Motor neuron (in vitro differentiated cells): ENCODE measurements around the gene SUN3. TPM values are rescaled to one million over a fixed set of nuclear protein-coding genes. Genes with fewer than 3 reads are reported as not detected.

Source experiments
- ATAC-seq, 8 experiments: fragments of 200-7000 bp; cut with Tn5 transposase; replicated peaks in 6 of 8; 2 replicates each; pipeline ENCODE4 v1.8.0; 2021; ENCODE audit warnings: mild to moderate bottlenecking in 8 of 8, moderate library complexity in 8 of 8
- H3K27ac ChIP-seq, 2 donors: fragments of 250-450 bp; sonication (Bioruptor Pico); 2 replicates each; pipeline ENCODE4 v1.9.0; 2021; ENCODE audit warnings: antibody characterized with exemption in 2 of 2, mild to moderate bottlenecking in 2 of 2, moderate library complexity in 1 of 2
- H3K4me1 ChIP-seq, 2 donors: fragments of 250-450 bp; sonication (Bioruptor Pico); replicated peaks in 1 of 2; 2 replicates each; pipeline ENCODE4 v1.6.1; 2021; ENCODE audit warnings: antibody characterized with exemption in 2 of 2, mild to moderate bottlenecking in 2 of 2, moderate library complexity in 1 of 2
- H3K4me3 ChIP-seq, 5 donors: fragments of 250-450 bp; sonication (Bioruptor Pico); 2 replicates each; pipeline ENCODE4 v1.9.0; 2021; ENCODE audit warnings: antibody characterized with exemption in 5 of 5, mild to moderate bottlenecking in 5 of 5, moderate library complexity in 4 of 5
- WGBS, 10 experiments: fragments of 450-650 bp; shearing (Covaris generic); methylation state at CpG; one replicate each; pipeline ENCODE4 v1.0.0; 2022; 5-methylcytosine and 5-hydroxymethylcytosine counted together
- in situ Hi-C, 9 experiments: fragments of 400-800 bp; cut with MboI; loops; one replicate each; pipeline ENCODE4 v1.15.0; 2021; ENCODE audit warnings: low sequenced_read_pairs in 9 of 9, low pct_unique_long_range_greater_than_20kb in 2 of 9; ENCODE audit not compliant: unreplicated experiment in 9 of 9
- total RNA-seq, 8 experiments: library from RNA; unstranded; fragments of 300-600 nt; gene quantifications; 2 replicates each; pipeline versions ENCODE4 v1.2.3 to v1.2.4, GENCODE V29; 2022

SUN3 gene
- 1 to 10 TPM in 1 of 8 experiments, not detected in 7; 1.6 TPM for total RNA-seq

DNA sequence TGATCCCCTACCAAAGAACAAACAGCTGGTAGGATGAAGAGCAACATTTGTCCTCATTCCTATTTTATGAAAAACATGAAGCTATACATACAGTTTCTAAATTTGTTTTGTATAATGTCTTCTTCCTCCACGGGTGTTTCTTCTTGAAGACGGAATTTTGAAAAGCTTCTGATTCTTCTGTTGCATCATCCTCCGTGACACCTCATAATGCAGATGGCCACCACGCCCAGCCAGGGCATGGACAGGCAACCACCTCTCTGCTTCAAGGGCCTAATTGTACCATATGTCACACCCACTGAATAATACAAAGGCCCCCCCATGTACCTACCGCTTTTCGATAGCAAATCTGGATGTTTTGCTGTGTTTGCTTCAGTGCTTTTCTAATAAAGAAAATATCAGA, at the start of gene SUN3:
Gene SUN3, minus strand, starts transcription at position 170 of the 400 bp plus-strand sequence. Its CDS starts 169 bp downstream, at position 1.
- whole genome bisulfite sequencing, 10 experiments: 0 to 96% (median 58%) methylated on average over 1 to 6 of the region's 6 CpGs
- ATAC-seq: peak in 2 of 8 experiments; percentile 60 to 73
- no peaks in the 10 kb centered on the region for H3K4me1 ChIP-seq
- H3K27ac ChIP-seq: no peak within 1 kb of the TSS
- no peak within 1 kb of the TSS for H3K4me3 ChIP-seq
- in situ Hi-C loops: no loop called here

DNA sequence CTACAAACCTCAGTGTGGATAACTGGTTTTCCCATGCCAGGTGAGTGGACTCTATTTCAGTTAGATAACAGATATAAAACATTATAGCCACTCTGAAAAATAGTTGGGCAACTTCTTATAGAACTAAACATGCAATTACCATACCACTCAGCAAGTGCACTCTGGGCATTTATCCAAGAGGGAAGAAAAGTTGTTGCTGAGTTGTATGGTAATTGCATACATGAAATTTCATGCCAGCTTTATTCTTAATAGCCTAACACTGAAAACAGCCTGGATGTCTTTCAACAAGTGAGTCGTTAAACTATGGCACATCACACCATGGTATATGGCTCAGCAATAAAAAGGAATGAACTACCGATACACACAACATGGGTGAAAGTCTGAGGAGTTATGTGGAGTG, 49.6 kb upstream of the SUN3 start:
- in situ Hi-C loops: loop anchor here in 2 of 9 experiments (25.0 kb wide), 1 partner anchor 91 kb away; the partner anchor contains the start of gene HUS1 (in 2 of the 2)
- H3K4me3 ChIP-seq: no peak overlapping the region
- no peak overlapping the region for H3K27ac ChIP-seq
- no peaks in the 10 kb centered on the region for H3K4me1 ChIP-seq
- ATAC-seq: peak in 3 of 8 experiments; percentile 20 to 94 (median 36)
- WGBS, 10 experiments: 0 to 100% (median 86%) methylated on average over 1 to 2 of the region's 2 CpGs; no CpG with 5 or more reads in 1 of the 10 experiments

DNA sequence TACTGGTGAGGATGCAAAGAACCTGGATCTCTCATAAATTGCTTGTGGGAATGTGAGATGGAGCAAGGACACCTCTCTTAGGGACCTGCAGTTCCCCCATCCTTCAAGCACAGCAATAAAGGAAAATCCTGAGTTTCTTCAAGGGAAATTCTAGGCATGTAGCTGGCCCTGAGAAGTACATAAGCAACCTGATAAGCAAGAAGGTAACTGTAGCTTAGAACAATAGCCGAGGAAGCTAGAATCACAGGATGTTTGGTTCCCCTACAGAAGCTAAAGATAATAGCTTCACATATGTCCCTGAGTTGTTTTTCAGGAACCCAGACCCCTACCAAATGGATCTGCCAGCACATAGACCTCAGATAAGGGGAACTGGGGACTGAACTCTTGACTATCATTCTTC, 48.5 kb upstream of the SUN3 start:
- Histone ChIP-seq H3K27ac (no peak overlapping the region), H3K4me1 (no peaks in the 10 kb centered on the region), H3K4me3 (no peak overlapping the region)
- ATAC-seq: no peak
- in situ Hi-C loops: loop anchor here in 2 of 9 experiments (25.0 kb wide), 1 partner anchor 90 kb away; the partner anchor contains the start of gene HUS1 (in 2 of the 2)
- WGBS, 10 experiments: 71 to 100% (median 100%) methylated on average over 1 of the region's 1 CpG; no CpG with 5 or more reads in 5 of the 10 experiments

DNA sequence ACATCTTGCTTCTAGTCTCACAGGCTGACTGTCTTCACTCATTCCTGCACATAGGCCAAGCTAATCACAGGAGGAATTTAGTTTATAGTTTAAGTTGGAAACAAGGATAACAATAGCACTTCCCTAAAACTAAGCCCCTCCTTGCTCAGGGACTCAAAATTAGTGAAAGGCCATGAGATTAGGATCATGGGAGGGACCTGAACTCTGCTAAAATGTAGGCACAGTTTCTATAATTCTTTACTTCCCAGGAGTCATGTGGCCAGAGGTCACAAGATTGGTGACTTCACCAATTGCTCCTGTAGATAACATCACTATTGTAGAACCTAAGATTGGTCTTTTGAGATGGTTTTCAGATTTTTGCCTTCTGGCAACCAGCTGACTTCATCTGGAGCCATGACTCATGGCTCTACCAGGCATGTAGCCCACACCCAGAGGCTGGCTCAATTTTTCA, 45.3 kb upstream of the SUN3 start:
- peak in 2 of 8 experiments; percentile 93 to 96 for ATAC-seq
- no peak overlapping the region for H3K27ac ChIP-seq
- no peaks in the 10 kb centered on the region for H3K4me1 ChIP-seq
- in situ Hi-C loops: no loop called here
- H3K4me3 ChIP-seq: no peak overlapping the region

DNA sequence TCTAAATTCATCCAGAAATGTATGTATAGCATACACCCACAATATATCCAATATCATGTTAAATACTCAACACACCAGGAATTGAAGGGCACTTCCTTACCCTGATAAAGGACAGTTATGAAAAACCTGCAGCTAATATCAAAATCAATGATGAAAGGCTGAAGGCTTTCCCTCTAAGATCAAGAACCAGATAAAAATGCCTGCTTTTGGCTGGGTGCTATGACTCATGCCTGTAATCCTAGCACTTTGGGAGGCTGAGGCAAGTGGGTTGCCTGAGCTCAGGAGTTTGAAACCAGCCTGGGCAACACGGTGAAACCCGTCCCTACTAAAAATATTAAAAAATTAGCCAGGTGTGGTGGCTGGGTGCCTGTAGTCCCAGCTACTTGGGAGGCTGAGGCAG, 38.6 kb upstream of the SUN3 start:
- Histone ChIP-seq H3K27ac (no peak overlapping the region), H3K4me1 (no peaks in the 10 kb centered on the region), H3K4me3 (no peak overlapping the region)
- 33 to 88% (median 60%) methylated on average over 2 of the region's 2 CpGs; no CpG with 5 or more reads in 4 of the 10 experiments for WGBS, 10 experiments
- in situ Hi-C loops: no loop called here
- ATAC-seq: no peak

DNA sequence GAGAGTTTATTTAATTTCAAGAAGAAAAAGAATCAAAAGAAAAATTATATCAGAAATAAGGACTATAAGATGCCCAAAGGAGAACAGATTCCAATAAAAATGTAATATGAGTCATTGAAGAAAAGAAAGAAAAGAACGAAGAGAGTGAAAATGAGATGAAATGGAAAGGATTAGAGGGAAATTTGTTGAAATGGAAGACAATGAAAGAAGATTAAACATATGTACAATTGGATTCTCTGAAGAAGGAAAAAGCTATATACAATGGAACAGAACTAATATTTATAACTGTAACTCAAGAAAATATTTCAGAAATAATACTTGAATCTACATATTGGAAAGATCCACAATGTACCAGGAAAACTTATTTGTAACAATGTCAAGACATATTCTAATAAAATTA, 35.1 kb upstream of the SUN3 start:
- H3K4me3 ChIP-seq: no peak overlapping the region
- in situ Hi-C loops: no loop called here
- ATAC-seq: no peak
- 1 to 100% (median 57%) methylated on average over 1 of the region's 1 CpG; no CpG with 5 or more reads in 1 of the 10 experiments for WGBS, 10 experiments
- no peaks in the 10 kb centered on the region for H3K4me1 ChIP-seq
- no peak overlapping the region for H3K27ac ChIP-seq

GRCh38 chr7:48059706-48060105, 30.8 kb upstream of the SUN3 start:
- Histone ChIP-seq H3K27ac (no peak overlapping the region), H3K4me3 (no peak overlapping the region), H3K4me1 (no peaks in the 10 kb centered on the region)
- 7 to 90% (median 62%) methylated on average over 2 to 5 of the region's 5 CpGs; no CpG with 5 or more reads in 2 of the 10 experiments for WGBS, 10 experiments
- in situ Hi-C loops: no loop called here
- no peak for ATAC-seq

DNA sequence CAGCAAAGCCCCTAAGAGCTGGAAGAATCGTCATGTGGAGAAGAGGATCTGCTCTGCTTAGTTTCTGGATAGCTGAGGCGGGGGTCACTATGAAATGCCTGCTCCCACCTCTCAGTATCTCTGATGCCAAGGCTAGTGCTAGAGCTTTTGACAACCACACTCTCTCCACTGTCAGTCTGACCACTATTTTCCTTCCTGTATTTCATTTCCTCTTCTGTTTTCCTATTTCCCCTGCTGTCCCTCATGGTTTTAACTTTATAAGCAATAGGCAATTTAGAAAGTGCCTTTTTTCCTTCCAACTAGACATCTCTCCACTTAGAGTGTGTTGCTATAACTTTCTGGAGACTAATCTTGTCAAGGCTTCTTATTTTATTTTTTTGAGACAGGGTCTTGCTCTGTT, 30.1 kb upstream of the SUN3 start:
- Histone ChIP-seq H3K4me3 (no peak overlapping the region), H3K27ac (no peak overlapping the region), H3K4me1 (no peaks in the 10 kb centered on the region)
- in situ Hi-C loops: no loop called here
- WGBS, 10 experiments: 40 to 100% (median 81%) methylated on average over 1 to 2 of the region's 2 CpGs; no CpG with 5 or more reads in 7 of the 10 experiments
- no peak for ATAC-seq

DNA sequence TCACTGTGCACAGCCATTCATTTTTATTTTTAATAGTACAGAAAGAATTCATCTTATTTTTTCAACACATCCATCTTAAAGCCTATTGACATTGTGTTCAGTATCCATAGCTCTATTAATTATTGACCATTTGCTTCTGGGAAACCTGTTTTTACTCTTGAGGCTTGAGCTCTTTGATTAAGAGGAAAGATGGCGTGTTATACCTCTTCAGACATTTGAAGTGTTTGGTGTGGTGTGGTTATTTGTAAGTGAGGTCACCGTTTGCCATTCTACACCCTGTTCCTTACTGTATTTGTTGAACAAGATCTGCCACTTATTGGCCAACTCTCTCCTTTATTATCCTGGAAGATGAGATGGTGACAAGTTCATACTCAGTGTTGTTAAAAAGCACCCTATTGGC, 24.8 kb upstream of the SUN3 start:
- Histone ChIP-seq H3K4me1 (no peaks in the 10 kb centered on the region), H3K4me3 (no peak overlapping the region), H3K27ac (no peak overlapping the region)
- WGBS, 10 experiments: 37 to 100% (median 63%) methylated on average over 1 to 2 of the region's 2 CpGs; no CpG with 5 or more reads in 3 of the 10 experiments
- in situ Hi-C loops: no loop called here
- ATAC-seq: no peak

DNA sequence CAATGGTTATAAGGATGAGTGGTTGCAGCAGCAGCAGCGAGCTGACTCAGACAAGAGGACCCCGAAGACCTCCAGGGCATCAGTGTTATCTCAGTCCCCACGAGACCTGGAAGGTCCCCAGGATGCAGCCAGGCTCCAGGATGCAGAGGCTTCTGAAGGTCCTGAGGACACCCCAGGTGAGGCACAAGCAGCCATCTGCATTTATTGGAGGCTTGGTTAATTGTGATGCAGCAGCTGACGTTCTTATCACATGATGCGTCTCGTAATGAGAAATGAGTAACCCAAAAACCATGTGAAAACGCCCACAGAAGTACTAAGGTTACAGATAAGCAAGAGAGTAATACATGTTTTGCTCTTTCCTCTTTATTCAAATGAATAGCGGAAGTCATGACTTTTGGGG, 23.8 kb upstream of the SUN3 start:
- no peaks in the 10 kb centered on the region for H3K4me1 ChIP-seq
- ATAC-seq: peak in 2 of 8 experiments; percentile 36 to 40
- H3K27ac ChIP-seq: no peak overlapping the region
- 27 to 82% (median 74%) methylated on average over 3 to 8 of the region's 8 CpGs for whole genome bisulfite sequencing, 10 experiments
- in situ Hi-C loops: no loop called here
- no peak overlapping the region for H3K4me3 ChIP-seq

DNA sequence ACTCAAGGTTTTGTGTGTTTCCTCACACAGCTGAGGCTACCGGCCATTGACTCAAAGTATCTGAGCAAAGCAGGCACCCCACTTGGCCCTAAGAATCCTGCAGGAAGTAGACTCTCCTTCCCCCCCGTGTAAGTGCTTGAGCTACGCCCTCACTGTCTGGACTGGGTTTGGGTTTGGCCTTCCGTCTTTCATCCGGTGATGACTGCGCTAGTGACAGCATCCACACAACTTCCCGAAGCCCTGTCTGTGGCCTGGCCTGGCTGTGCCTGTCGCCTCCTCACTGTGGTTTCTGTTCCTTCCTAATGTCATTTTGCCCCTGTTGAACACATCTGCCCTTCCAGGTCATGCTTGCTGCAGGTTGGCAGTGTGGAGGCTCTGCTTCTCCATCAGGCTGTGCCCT, 20.9 kb upstream of the SUN3 start:
- WGBS, 10 experiments: 79 to 100% (median 83%) methylated on average over 1 to 6 of the region's 8 CpGs; no CpG with 5 or more reads in 3 of the 10 experiments
- Histone ChIP-seq H3K4me1 (no peaks in the 10 kb centered on the region), H3K27ac (no peak overlapping the region), H3K4me3 (no peak overlapping the region)
- no peak for ATAC-seq
- in situ Hi-C loops: no loop called here

DNA sequence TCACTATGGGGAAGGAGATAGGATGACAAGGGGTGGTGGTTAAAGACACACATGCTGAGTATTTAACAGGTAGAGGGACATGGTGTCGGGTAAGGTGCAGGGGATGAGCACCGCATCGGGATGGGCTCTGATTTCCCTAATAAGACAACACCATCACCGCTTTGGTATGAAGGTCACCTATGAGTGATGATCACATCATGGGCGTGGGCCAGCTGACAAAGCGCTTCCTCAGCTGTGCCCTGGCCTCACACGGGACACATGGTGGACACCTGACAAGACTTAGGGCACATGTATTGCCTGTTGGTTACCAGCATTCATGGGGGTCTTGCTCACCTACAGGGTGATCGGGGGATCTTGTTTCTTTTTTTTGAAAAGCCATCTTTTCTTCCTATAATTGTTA, 19.2 kb upstream of the SUN3 start:
- no peak for ATAC-seq
- no peak overlapping the region for H3K27ac ChIP-seq
- H3K4me3 ChIP-seq: no peak overlapping the region
- H3K4me1 ChIP-seq: no peaks in the 10 kb centered on the region
- in situ Hi-C loops: no loop called here
- 30 to 100% (median 92%) methylated on average over 2 to 8 of the region's 8 CpGs; no CpG with 5 or more reads in 1 of the 10 experiments for WGBS, 10 experiments

GRCh38 chr7:48046458-48046857, 17.6 kb upstream of the SUN3 start:
- no peak overlapping the region for H3K4me3 ChIP-seq
- WGBS, 10 experiments: 9 to 91% (median 68%) methylated on average over 2 to 13 of the region's 14 CpGs
- in situ Hi-C loops: no loop called here
- ATAC-seq: no peak
- H3K4me1 ChIP-seq: no peaks in the 10 kb centered on the region
- no peak overlapping the region for H3K27ac ChIP-seq

GRCh38 chr7:48045195-48045765, 16.4 kb upstream of the SUN3 start:
- in situ Hi-C loops: no loop called here
- Histone ChIP-seq H3K27ac (no peak overlapping the region), H3K4me1 (no peaks in the 10 kb centered on the region), H3K4me3 (no peak overlapping the region)
- WGBS, 10 experiments: 33 to 87% (median 78%) methylated on average over 1 to 6 of the region's 9 CpGs; no CpG with 5 or more reads in 3 of the 10 experiments
- no peak for ATAC-seq
